Measurements from ENCODE around the gene PSME3.

PSME3 gene

DNA sequence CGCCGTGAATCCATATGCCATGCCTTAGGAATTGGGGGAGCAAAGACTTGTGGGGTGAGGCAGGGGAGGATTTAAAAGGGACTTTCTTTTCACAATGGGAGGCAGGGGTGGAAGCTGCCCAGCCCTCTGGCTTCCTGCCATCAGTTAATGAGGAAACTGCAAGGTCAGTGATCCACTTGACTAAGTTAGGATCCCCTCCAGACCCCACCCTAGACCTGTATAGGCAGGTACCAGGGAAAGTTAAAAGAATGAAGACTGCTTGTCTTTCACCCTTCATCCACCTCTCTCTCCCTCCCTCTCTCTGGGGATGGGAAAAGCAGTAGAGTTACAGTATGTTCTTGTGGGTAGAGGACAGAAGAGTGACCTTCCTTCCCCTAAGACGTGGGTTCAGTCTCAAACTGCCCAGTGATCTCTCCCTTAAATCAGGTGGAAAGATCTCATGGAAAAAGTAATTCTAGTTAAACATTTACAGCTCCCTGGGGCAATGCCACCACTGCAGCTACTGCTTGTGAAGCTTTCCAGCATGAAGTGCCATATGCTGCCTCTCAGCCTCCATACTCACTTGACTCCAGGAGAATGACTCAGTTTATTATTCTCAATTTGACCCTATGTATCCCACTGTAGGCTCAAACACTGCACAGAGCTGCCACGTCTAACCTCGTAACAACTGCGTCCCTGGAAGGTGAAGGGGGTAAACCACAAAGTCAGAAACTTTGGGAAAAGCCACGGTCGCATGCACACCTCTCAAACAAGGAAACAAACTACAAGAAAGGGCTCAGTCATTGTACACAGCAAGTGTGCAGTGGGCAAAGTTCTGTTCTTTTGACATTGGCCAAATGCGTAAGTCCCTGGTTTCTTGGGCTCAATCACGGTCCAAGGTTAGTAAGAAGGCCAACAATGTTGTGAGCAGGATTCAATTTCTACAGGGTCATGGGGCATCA, 35.9 kb upstream of the PSME3 start:
- Histone ChIP-seq H3K9ac (ENCODE audit: low read length) (peak overlapping the region; percentile 82), H3K9me3 (ENCODE audit: control insufficient read depth, insufficient read depth, low read depth, low read length) (no peaks in the 10 kb centered on the region), H3K27ac (ENCODE audit: low read depth, low read length) (no peak overlapping the region), H3K36me3 (ENCODE audit: control insufficient read depth, insufficient read depth, low read length) (no peaks in the 10 kb centered on the region), H3K4me1 (ENCODE audit: control insufficient read depth, insufficient read depth, low read length) (peaks cover 8% of the 10 kb centered on the region), H3K27me3 (ENCODE audit: control insufficient read depth, insufficient read depth, low read length) (peaks cover 6% of the 10 kb centered on the region; the same call in 1 of the 2 replicates), H3K4me3 (ENCODE audit: low read depth, low read length) (peak overlapping the region; percentile 77)

DNA sequence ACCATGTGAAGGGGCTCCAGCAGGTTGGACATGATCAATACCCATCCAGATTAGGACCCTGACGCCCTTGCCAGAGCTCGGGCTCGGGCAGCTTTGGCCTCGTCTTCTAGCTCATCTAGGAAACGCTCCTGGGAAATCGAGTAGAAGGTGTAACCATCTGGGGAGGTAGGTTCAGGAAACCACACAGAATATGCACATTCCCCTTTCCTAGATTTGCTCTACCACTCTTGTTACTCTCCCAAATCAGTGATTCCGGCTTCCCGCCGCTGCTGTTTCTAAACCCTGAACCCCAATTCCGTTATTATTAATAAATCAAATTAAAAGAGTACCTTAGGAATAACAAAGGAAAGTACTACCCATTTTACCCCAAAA, 35.2 kb upstream of the PSME3 start:
- Histone ChIP-seq H3K27me3 (ENCODE audit: control insufficient read depth, insufficient read depth, low read length) (peaks cover 6% of the 10 kb centered on the region; the same call in 1 of the 2 replicates), H3K27ac (ENCODE audit: low read depth, low read length) (no peak overlapping the region), H3K36me3 (ENCODE audit: control insufficient read depth, insufficient read depth, low read length) (no peaks in the 10 kb centered on the region), H3K9ac (ENCODE audit: low read length) (peak overlapping the region; percentile 82), H3K4me3 (ENCODE audit: low read depth, low read length) (peak overlapping the region; percentile 77), H3K4me1 (ENCODE audit: control insufficient read depth, insufficient read depth, low read length) (peaks cover 8% of the 10 kb centered on the region), H3K9me3 (ENCODE audit: control insufficient read depth, insufficient read depth, low read depth, low read length) (no peaks in the 10 kb centered on the region)

DNA sequence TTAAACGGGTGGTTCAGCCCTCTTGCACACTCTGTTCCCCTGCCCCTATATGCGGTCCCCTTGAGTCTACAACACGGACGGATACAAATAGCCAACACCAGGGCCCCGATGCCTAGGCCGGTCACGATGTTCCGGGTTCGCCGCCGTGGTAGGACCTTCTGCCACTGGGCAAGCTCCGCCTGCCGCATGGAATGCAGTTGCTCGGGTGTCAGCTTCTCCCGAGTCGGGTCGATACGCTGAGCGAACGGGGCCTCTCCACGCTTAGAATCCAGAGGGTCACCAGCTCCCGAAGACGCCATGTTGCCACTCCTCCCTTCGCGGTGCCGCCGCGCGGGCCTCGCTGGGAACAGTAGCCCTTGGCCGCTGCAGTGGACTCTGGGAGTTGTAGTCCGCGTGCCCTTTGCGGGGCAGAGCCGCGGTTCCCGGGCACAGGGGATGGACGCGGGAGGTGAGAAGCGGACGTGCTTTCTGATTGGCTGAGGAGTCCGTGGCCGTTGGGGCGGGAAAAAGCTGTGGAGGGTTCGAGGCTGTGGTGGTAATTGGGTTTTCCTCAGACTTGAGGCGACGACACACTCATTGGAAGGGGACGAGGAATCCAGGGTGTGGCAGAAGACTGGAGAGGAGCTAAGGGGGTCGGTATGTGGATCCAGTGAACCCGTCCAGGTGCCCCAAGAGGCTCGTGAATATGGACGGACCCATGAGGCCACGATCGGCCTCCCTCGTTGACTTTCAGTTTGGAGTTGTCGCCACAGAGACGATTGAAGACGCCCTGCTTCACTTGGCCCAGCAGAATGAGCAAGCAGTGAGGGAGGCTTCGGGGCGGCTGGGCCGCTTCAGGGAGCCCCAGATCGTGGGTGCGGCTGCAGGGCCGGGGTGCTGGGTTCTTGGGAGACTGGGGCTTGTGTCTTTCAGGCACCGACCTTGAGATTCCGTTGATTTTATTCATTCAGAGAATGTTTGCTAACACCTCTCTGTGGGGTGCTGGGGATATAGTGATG, 34.5 kb upstream of the PSME3 start, which contains the start of the genes CNTD1 and COA3:
CNTD1 (plus strand) TSS at position 479 of the 998 bp plus-strand sequence; CDS start at position 686, 207 bp downstream.
COA3 (minus strand) TSS at position 322 of the 998 bp plus-strand sequence; CDS start at position 299, 23 bp downstream.
- Histone ChIP-seq H3K27ac (ENCODE audit: low read depth, low read length) (no peak within 1 kb of the TSS), H3K4me1 (ENCODE audit: control insufficient read depth, insufficient read depth, low read length) (peaks cover 8% of the 10 kb centered on the region), H3K36me3 (ENCODE audit: control insufficient read depth, insufficient read depth, low read length) (no peaks in the 10 kb centered on the region)

DNA sequence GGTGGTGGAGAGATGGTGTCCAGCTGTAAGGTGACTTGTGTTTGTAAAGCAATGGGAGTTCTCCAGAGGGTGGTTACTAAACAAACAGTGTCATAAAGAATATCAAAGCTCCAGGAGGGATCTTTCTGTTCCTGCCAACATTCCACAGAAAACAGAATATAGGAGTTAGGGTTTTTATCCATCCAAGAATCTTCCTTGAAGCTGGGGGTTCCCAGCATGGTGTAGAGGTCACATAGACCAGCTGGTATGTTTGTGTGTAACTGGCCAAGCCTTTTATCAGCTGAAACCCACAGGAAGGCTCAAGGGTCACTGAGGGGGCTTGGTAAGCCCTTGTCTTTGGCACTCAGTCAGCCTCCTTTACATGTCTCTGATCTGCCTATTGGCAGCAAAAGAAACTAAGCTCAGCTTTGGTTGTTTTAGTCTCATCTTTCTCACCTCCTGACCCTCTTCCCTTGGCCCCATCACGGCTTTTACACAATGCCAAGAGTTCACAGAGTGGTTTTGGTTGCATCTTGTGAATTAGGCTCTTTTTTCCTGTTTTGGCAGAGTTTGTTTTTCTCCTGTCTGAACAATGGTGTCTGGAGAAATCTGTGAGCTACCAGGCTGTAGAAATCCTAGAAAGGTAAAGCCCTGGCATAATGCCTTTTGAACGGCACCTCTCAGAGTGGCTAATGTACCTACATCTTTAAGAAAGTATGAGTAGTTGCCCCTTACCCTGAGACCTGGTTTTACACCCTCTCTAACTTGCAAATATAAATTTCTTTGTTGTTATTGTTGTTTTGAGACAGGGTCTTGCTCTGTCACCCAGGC, 29.9 kb upstream of the PSME3 start:
- Histone ChIP-seq H3K9ac (ENCODE audit: low read length) (no peak overlapping the region), H3K4me1 (ENCODE audit: control insufficient read depth, insufficient read depth, low read length) (no peaks in the 10 kb centered on the region), H3K4me3 (ENCODE audit: low read depth, low read length) (no peak overlapping the region), H3K9me3 (ENCODE audit: control insufficient read depth, insufficient read depth, low read depth, low read length) (no peaks in the 10 kb centered on the region), H3K36me3 (ENCODE audit: control insufficient read depth, insufficient read depth, low read length) (no peaks in the 10 kb centered on the region), H3K27ac (ENCODE audit: low read depth, low read length) (no peak overlapping the region), H3K27me3 (ENCODE audit: control insufficient read depth, insufficient read depth, low read length) (peaks cover 6% of the 10 kb centered on the region; the same call in 1 of the 2 replicates)

More for the DNA sequence above, 34.5 kb upstream of the PSME3 start, which contains the start of the genes CNTD1 and COA3:
- peak within 1 kb of the TSS; percentile 82 for H3K9ac ChIP-seq (ENCODE audit: low read length)
- peak within 1 kb of the TSS; percentile 77 for H3K4me3 ChIP-seq (ENCODE audit: low read depth, low read length)
- no peaks in the 10 kb centered on the region for H3K9me3 ChIP-seq (ENCODE audit: control insufficient read depth, insufficient read depth, low read depth, low read length)
- peaks cover 6% of the 10 kb centered on the region; the same call in 1 of the 2 replicates for H3K27me3 ChIP-seq (ENCODE audit: control insufficient read depth, insufficient read depth, low read length)

DNA sequence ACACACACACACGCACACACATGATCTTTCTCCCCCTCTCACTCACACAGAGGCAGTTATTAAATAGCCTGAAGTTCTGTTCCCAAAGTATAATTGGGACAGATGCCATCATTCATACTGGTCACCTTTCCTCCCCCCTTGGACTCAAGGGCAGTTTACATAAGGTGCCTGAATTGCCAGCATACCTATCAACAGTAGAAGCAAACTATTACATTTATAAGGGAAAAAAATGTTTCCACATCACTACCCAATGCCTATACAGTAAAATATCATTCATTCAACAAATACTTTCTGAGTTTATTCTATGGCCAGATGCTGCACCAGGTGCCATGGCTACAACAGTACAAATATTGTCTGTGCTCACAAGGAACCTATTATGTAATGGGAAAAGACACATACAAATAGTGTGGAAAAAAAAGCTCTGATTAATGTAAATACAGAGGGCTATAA, 28.3 kb upstream of the PSME3 start:
- Histone ChIP-seq H3K4me3 (ENCODE audit: low read depth, low read length) (no peak overlapping the region), H3K9me3 (ENCODE audit: control insufficient read depth, insufficient read depth, low read depth, low read length) (no peaks in the 10 kb centered on the region), H3K4me1 (ENCODE audit: control insufficient read depth, insufficient read depth, low read length) (no peaks in the 10 kb centered on the region), H3K9ac (ENCODE audit: low read length) (no peak overlapping the region), H3K27ac (ENCODE audit: low read depth, low read length) (no peak overlapping the region), H3K27me3 (ENCODE audit: control insufficient read depth, insufficient read depth, low read length) (no peaks in the 10 kb centered on the region), H3K36me3 (ENCODE audit: control insufficient read depth, insufficient read depth, low read length) (peaks cover 7% of the 10 kb centered on the region; the same call in 1 of the 2 replicates)

DNA sequence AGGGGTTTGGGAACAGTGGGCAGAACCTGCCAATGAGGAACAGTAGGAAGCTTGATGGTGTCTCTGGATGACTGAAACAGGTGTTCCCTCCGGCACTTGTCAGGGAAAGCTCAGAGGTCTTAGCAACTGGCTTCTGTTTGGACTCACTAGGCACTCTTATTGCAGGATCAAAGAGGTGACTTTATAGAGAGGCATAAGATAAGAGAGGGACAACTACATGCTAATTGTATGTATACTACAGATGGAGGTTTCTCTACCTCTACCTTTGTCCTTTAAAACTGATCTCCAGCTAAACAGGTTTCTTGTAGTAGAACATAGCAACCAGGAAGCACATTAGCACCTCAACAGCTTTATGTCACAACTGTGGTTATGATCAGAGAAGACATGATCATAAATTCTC, 26.9 kb upstream of the PSME3 start:
- Histone ChIP-seq H3K4me1 (ENCODE audit: control insufficient read depth, insufficient read depth, low read length) (no peaks in the 10 kb centered on the region), H3K4me3 (ENCODE audit: low read depth, low read length) (no peak overlapping the region), H3K27me3 (ENCODE audit: control insufficient read depth, insufficient read depth, low read length) (no peaks in the 10 kb centered on the region), H3K36me3 (ENCODE audit: control insufficient read depth, insufficient read depth, low read length) (peaks cover 20% of the 10 kb centered on the region), H3K27ac (ENCODE audit: low read depth, low read length) (no peak overlapping the region), H3K9me3 (ENCODE audit: control insufficient read depth, insufficient read depth, low read depth, low read length) (no peaks in the 10 kb centered on the region), H3K9ac (ENCODE audit: low read length) (no peak overlapping the region)

DNA sequence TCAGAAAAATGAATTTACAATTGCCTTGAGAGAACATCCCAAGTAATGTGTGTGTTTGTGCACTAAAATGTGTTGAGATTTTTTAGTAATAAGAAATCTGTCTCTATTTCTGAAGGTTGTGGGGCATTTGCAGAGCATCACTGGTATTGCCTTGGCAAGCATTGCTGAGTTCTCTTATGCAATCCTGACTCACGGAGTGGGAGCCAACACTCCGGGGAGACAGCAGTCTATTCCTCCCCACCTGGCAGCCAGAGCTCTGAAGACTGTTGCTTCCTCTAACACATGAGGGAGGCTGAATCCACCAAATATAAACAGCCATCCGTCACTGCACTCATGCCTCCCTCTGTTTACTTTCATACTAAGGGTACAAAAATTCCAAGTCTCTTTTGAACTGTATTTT, 23.9 kb upstream of the PSME3 start:
- Histone ChIP-seq H3K4me3 (ENCODE audit: low read depth, low read length) (no peak overlapping the region), H3K36me3 (ENCODE audit: control insufficient read depth, insufficient read depth, low read length) (peaks cover 35% of the 10 kb centered on the region), H3K9ac (ENCODE audit: low read length) (no peak overlapping the region), H3K4me1 (ENCODE audit: control insufficient read depth, insufficient read depth, low read length) (no peaks in the 10 kb centered on the region), H3K9me3 (ENCODE audit: control insufficient read depth, insufficient read depth, low read depth, low read length) (no peaks in the 10 kb centered on the region), H3K27me3 (ENCODE audit: control insufficient read depth, insufficient read depth, low read length) (no peaks in the 10 kb centered on the region), H3K27ac (ENCODE audit: low read depth, low read length) (no peak overlapping the region)

DNA sequence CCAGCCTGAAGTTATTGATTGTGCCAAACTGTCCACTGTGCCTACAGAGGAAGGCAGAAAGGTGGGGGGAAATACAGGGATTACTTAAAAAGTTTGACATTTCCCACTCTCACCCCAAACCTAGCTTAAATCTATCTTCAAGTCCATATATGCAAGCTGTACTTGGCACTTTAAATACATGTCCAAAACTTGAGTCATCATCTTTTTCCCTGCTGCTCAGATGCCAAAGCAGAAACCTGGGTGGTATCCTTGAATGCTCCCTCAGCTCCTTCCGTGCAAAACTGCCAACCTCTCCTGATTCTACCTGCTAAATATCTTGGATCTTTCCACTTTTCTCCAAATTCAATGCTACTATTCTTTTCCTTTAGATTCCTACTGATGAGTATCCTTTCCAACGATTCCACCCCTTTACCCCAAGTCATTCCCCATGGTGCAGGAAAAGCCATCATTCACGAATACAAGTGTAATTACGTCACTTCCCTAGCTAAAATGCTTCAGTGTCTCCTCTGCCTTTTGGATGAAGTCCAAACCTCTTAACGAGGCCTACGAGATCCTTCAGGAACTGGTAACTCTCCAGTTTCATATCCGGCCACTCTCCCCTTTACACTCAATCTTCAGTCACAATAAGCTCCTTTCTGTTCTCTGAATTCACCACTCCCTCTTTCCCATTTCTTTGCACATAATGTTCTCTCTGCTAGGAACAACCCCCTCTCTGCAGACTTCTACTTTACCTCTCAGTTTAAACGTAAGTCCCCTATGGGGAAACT, 18.4 kb upstream of the PSME3 start:
- no peaks in the 10 kb centered on the region for H3K27me3 ChIP-seq (ENCODE audit: control insufficient read depth, insufficient read depth, low read length)
- H3K9ac ChIP-seq (ENCODE audit: low read length), result no peak overlapping the region
- no peaks in the 10 kb centered on the region for H3K4me1 ChIP-seq (ENCODE audit: control insufficient read depth, insufficient read depth, low read length)
- no peak overlapping the region for H3K27ac ChIP-seq (ENCODE audit: low read depth, low read length)
- peaks cover 85% of the 10 kb centered on the region for H3K36me3 ChIP-seq (ENCODE audit: control insufficient read depth, insufficient read depth, low read length)
- H3K9me3 ChIP-seq (ENCODE audit: control insufficient read depth, insufficient read depth, low read depth, low read length), result no peaks in the 10 kb centered on the region
- H3K4me3 ChIP-seq (ENCODE audit: low read depth, low read length), result no peak overlapping the region

DNA sequence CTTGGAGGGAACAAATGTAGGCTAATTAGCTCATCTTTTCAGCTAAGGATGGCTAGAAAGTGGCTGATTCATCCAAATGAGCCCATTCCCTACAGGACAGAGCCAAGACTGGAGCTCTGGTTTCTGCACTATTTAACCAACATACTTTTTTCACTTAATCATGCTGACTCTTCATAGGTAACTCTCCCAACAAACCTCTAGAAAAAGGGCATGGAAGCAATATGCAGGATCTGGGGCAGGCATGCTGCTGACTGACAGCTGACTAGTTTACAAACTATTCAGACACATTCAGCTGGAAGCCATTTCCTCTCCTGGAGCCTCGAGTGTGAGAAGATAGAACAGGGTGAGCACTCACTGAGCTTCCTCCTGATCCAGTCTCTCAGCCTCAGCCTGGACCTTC, 15.3 kb upstream of the PSME3 start:
- H3K4me3 ChIP-seq (ENCODE audit: low read depth, low read length), result no peak overlapping the region
- H3K27me3 ChIP-seq (ENCODE audit: control insufficient read depth, insufficient read depth, low read length), result no peaks in the 10 kb centered on the region
- H3K27ac ChIP-seq (ENCODE audit: low read depth, low read length), result no peak overlapping the region
- H3K4me1 ChIP-seq (ENCODE audit: control insufficient read depth, insufficient read depth, low read length), result no peaks in the 10 kb centered on the region
- no peaks in the 10 kb centered on the region for H3K9me3 ChIP-seq (ENCODE audit: control insufficient read depth, insufficient read depth, low read depth, low read length)
- peaks cover 78% of the 10 kb centered on the region for H3K36me3 ChIP-seq (ENCODE audit: control insufficient read depth, insufficient read depth, low read length)
- H3K9ac ChIP-seq (ENCODE audit: low read length), result no peak overlapping the region

All from HUES6 (cell line).